Activated gamma-delta T cell treated with Interleukin-2 at 50 U/mL for 16 hours (primary cell): ENCODE data around the gene CEMIP2.
"Not testable (repeated sequence)": the region's sequence is repeated elsewhere in the genome, so short reads cannot be mapped to it uniquely, and the experiment has no call there.

Experiments
- DNase-seq: peaks from one replicate; pipeline ENCODE4 v3.0.0-alpha.2; 2020

The CEMIP2 gene

GRCh38 chr9:71706176-71706575 lies 62.1 kb downstream of the CEMIP2 start:
- no peak for DNase-seq

DNA sequence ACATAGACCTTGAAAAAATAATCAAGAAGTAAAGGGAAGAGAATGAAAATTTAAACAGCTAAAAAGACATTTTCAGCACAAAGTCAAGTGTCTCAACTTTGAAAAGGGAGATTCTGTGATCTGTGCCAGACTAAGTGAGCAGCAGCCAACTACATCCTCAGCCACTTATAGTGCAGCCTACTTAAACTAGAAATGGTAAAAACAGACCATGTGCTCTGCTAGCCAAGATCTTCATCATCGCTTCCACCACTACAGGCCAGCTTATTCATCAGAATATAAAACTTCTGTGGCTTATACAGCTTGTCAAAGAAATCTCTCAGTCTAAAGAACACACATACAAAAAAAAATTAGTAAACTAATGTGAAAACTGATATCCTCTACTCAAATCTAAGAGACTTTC lies 63.5 kb downstream of the CEMIP2 start:
- no peak for DNase-seq

DNA sequence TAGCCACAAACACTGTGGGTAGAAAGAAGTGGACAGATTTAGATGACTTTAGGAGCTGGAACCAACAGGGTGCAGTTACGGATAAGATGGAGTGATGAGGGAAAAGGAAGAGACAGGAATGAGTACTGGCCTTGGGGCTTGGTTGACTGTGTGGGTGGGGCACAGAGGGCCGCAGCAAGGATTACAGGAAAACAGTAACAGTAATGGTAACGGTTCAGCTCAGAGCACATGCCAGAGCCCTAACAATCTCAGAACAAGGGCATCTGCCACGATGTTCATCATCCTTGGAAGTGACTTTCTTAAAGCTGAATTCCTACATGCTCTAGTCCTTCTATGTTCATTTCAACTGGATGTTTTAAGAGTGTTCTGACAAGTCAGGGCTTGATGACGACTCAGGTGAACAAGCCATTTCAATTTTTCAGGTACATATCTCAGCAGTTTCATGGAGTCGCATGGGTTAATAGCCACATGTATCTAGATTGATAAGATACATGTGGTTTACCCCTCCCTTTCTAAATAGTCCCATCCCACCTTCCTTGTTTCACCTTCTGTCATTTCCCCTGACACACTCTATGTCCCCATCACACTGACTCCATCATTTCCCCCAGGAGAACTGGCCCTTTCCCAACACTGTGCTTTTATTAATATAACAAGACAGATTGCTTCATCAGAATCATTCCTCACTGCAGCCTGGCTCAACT lies 65.0 kb downstream of the CEMIP2 start:
- DNase-seq: no peak

GRCh38 chr9:71697882-71698281 lies 70.4 kb downstream of the CEMIP2 start:
- no peak for DNase-seq

DNA sequence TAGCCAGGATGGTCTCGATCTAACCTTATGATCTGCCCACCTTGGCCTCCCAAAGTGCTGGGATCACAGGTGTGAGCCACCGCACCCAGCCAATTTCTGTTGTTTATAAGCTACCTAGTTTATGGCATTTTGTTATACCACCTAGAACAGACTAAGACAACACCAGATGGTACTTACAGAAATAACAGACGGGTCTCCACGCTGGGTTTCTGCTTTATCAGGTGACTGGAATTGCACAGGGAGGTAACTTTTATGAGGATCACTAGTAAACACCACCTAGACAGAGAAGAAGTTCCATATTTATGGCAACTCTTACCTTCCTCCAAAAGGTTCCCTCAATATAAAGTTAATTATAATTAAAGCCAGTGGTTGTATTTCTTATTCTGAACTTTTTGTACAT lies 74.0 kb downstream of the CEMIP2 start:
- no peak for DNase-seq

- no peak for DNase-seq
Observed at GRCh38 chr9:71693607-71694006, 74.7 kb downstream of the CEMIP2 start.

GRCh38 chr9:71692337-71692736 lies 76.0 kb downstream of the CEMIP2 start:
- DNase-seq: no peak

- not testable (repeated sequence) for DNase-seq
Observed at GRCh38 chr9:71691576-71691975, 76.7 kb downstream of the CEMIP2 start.

DNA sequence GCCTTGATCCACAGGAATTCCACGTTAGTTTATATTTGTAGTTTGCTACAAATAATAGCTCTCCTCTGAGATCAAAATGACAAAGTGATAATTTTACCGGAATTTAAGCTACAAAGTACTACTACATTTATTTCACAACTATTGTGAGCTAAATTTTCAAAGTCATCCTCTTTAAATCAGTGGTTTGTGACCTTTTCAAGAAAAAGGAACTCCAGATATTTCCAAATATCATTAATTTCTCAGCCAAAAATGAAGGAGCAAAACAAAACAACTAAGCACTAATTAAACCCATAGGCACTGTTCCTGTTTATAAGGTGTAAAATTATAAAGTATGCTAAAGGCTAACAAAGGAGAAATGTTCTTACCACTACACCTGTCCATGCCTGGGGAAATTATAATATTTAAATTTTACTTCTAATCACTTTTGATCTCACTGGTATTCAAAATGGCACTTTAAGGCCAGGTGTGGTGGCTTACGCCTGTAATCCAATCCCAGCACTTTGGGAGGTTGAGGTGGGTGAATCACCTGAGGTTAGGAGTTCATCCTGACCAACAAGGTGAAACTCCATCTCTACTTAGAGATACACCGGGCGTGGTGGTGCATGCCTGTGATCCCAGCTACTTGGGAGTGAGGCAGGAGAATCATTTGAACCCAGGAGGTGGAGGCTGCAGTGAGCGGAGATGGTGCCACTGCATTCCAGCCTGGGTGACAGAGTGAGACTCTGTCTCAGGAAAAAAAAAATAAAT lies 77.5 kb downstream of the CEMIP2 start:
- DNase-seq: no peak

GRCh38 chr9:71690063-71690688 lies 78.1 kb downstream of the CEMIP2 start:
- DNase-seq: no peak

DNA sequence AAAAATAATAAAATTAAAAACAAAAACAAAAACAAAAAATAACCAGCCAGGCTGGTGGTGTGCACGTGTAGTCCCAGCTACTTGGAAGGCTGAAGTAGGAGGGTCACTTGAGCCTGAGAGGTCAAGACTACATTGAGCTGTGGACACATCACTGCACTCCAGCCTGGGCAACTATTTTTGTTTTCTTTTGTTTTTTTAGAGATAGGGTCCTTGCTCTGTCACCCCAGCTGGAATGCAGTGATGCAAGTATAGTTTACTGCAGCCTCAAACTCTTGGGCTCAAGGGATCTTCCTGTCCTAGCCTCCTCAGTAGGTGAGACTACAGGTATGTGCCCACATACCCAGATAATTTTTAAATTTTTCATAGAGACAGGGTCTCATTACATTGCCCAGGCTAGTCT lies 80.6 kb downstream of the CEMIP2 start:
- DNase-seq: no peak

DNA sequence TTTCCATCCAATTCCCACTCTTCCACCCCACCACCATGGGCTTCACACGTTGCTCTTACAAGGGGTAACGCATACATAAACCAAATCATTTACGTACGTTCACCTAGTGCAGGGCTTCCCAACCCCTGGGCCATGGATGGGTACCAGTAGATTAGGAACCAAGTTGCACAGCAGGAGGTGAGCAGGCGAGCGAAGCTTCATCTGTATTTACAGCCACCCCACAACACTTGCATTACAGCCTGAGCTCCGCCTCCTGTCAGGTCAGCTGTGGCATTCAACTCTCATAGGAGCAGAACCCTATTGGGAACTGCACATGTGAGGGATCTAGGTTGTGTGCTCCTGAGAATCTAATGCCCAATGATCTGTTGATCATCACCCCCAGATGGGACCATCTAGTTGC lies 82.3 kb downstream of the CEMIP2 start:
- no peak for DNase-seq

DNA sequence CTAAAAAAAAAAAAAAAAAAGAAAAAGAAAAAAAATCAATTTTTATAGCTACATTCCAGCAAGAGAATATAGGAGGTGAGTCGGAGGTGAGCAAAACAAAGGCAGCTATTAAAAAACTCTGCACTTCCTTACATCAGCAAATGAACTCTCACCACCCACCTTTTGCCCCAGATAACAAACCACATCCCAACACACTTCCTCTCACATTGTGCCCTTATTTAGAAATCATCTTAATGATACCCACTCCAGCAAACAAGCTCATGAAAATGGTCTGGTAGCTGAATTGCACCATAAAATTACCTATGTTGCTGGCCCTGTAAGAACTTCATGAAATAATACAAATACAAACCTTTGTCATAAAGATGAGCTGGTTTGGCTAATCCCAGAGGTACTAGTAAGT lies 82.9 kb downstream of the CEMIP2 start:
- peak; percentile 43 for DNase-seq

DNA sequence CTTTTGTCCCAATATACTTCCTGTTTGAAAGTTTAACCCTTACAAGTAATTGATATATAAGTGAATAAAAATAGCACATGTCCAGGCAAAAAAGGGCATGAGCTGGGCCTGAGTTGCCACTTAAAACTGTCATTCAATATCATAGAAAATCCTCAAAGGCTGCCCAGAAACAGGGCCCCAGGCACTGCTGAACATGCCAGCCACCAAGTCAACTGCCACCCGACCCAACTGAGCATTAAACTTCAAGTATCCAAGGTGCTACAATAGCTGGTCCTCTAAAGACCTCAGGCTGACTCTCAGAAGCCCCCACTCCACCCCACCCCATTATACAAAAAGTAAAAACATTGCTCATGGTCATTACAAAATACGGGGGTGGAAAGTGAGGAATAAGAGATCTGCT lies 83.7 kb downstream of the CEMIP2 start:
- DNase-seq: no peak

DNA sequence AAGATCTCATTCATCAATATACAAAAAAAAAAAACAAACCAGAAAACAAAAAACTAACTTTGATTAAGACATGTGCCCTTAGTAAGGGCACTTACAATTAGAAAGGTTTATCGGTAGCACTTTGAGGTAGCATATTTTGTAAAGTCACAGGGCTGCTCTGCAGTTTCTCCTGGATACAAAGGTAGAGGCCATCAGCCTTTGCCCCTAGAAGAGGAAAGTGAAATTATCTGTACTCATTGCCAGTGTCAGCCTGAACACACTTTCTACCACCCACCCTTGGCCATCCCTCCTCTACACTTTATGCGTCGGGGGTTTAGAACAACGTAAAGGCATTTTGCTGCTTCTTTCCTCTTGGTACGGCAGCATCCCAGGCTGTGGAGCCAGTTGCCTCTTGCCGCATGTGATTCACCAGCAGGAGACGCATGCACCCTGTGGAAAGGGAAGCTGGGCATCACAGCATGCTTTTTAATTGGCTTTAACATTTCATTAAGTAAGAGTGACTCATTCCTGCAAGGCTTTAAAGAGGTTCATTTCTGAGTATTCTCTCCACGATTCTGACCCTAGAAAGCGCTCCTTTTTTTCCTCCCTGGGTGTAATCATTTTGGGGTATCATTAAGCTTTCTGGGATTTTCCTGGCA lies 84.6 kb downstream of the CEMIP2 start:
- no peak for DNase-seq

- no peak for DNase-seq
Observed at GRCh38 chr9:71681708-71682272, 86.5 kb downstream of the CEMIP2 start.

DNA sequence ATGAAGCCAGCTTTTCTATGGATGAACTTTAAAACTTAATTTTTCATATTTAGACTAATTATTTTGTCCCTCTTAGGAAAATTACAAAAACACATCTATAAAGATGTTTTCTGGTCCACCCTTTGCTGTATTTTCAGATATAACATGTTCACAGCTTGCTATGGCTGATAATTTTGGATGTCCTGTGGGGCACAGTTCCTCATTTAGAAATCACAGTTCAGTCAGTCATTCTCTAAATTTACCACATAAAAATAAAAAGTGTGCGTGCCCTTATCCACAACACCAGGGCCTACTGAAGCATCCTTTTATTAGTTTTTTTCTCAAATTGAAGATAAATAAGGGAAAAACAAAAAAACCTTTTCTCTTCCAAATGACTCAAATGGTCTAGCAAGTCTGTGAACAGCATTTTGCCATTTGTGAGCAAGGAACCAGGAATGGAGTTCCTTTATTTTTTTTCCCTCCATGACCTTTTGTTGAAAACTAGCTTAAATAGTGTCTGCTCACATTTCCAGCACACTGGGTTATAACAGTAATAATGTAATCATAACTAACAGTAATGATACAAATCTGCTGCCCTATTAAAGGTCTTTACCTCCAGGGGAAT lies 87.1 kb downstream of the CEMIP2 start:
- no peak for DNase-seq

DNA sequence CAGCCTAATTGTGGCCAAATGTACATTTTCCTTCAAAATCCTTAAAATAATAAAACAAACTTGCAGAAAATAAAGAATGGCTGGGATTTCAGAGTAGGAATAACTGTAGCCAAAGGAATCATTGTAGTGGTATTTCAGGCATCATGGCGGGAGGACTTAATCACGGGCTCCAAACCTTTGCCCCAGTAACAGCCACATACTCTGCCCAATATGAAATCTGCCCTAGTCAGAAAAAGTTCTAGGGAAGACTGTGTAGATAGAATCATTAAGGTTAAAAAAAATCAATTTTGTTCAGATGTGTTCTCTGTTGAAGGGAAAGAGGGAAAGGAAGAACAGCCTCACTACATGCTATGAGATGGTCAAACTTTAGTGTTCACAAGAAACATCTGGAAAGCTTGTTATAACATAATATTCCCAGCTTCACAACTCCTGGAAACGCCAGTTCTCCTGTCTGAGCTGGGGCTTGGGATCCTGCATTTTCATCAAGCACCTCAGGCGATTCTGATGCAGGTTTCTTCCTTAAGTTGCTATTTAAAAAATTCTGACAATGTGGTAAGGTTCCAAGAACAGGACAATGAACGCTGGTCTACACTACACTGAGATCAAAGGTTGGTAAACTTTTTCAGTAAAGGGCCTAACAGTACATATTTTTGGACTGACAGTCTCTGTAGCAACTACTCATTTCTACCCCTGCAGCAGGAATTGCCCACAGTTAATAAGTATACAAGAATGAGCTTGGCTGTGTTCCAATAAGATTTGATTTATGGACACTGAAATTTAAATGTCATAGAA lies 87.9 kb downstream of the CEMIP2 start:
- no peak for DNase-seq

- no peak for DNase-seq
Observed at GRCh38 chr9:71678999-71679398, 89.3 kb downstream of the CEMIP2 start.

DNA sequence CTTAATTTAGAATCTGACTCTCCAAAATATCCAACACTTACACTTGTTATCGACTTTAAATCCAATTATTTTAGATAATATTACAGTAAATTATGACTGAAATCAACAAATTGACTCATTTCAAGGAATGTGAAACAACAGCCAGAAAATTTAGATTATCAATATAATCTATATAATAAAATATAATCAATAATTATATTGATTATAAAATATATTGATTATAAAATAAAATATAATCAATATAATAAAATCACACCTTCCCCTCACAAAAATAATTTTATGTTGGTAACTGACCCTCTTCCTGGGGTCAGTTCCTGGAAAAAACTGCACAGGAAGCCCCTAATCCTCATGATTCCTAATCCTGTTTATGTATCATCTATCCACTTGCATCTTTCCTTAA lies 91.1 kb downstream of the CEMIP2 start:
- no peak for DNase-seq

- DNase-seq: no peak
Observed at GRCh38 chr9:71676460-71676859, 91.9 kb downstream of the CEMIP2 start.

- DNase-seq: no peak
Observed at GRCh38 chr9:71675857-71676165, 92.5 kb downstream of the CEMIP2 start.
